VCaP (cell line): ENCODE measurements around the gene FUT8.

ENCODE experiments used
- H3K27ac ChIP-seq: fragments of 450-650 bp; 2 replicates; pipeline ENCODE4 v1.5.1; 2017
- CTCF ChIP-seq: fragments of 450-650 bp; conservative IDR thresholded peaks from 2 replicates; pipeline ENCODE4 v1.5.1; 2017; ENCODE audit warnings: mild to moderate bottlenecking, moderate library complexity

FUT8 gene

GRCh38 chr14:65750906-65751305, 338.4 kb downstream of the FUT8 start:
- no peak overlapping the region for H3K27ac ChIP-seq
- no peak for TF ChIP-seq CTCF

- H3K27ac ChIP-seq, result no peak overlapping the region
- no peak for TF ChIP-seq CTCF
Measured at GRCh38 chr14:65751510-65751909, 339.0 kb downstream of the FUT8 start.

GRCh38 chr14:65753061-65753460, 340.5 kb downstream of the FUT8 start:
- no peak overlapping the region for H3K27ac ChIP-seq
- TF ChIP-seq CTCF, result no peak

GRCh38 chr14:65755331-65755730, 342.8 kb downstream of the FUT8 start:
- no peak for TF ChIP-seq CTCF
- no peak overlapping the region for H3K27ac ChIP-seq

- no peak overlapping the region for H3K27ac ChIP-seq
- no peak for TF ChIP-seq CTCF
Measured at GRCh38 chr14:65756880-65757279, 344.4 kb downstream of the FUT8 start.

GRCh38 chr14:65769151-65769550, 356.6 kb downstream of the FUT8 start:
- no peak overlapping the region for H3K27ac ChIP-seq
- no peak for TF ChIP-seq CTCF

- H3K27ac ChIP-seq, result no peak overlapping the region
- no peak for TF ChIP-seq CTCF
Measured at GRCh38 chr14:65770681-65771080, 358.2 kb downstream of the FUT8 start.

- no peak overlapping the region for H3K27ac ChIP-seq
- TF ChIP-seq CTCF, result no peak
Measured at GRCh38 chr14:65771271-65771670, 358.7 kb downstream of the FUT8 start.
